Glutamatergic neuron (in vitro differentiated cells): ENCODE results near the gene LTO1. TPM values are rescaled to one million over a fixed set of nuclear protein-coding genes. Genes with fewer than 3 reads are reported as not detected.
A peak's percentile ranks its signal among the peaks of the same experiment; 100 is the strongest.

Experiments used
- DNase-seq: peaks from one replicate; pipeline ENCODE4 v3.0.0; 2022
- H3K27ac Mint-ChIP-seq: one replicate; pipeline ENCODE4 v1.8.0; 2020; ENCODE audit warnings: mild to moderate bottlenecking, mixed read lengths, inconsistent platforms; ENCODE audit not compliant: unreplicated experiment
- H3K27me3 Mint-ChIP-seq: one replicate; pipeline ENCODE4 v1.8.0; 2020; ENCODE audit warnings: mild to moderate bottlenecking, moderate library complexity, mixed read lengths, inconsistent platforms; ENCODE audit not compliant: unreplicated experiment
- H3K36me3 Mint-ChIP-seq: one replicate; pipeline ENCODE4 v1.8.0; 2020; ENCODE audit warnings: mild to moderate bottlenecking, mixed read lengths, inconsistent platforms; ENCODE audit not compliant: unreplicated experiment
- H3K4me1 Mint-ChIP-seq: one replicate; pipeline ENCODE4 v1.8.0; 2020; ENCODE audit warnings: mild to moderate bottlenecking, low read depth, mixed read lengths, inconsistent platforms; ENCODE audit not compliant: unreplicated experiment
- H3K4me3 Mint-ChIP-seq: one replicate; pipeline ENCODE4 v1.8.0; 2020; ENCODE audit warnings: mild to moderate bottlenecking, mixed read lengths, inconsistent platforms; ENCODE audit not compliant: unreplicated experiment
- H3K9me3 Mint-ChIP-seq: one replicate; pipeline ENCODE4 v1.8.0; 2020; ENCODE audit warnings: mild to moderate bottlenecking, moderate library complexity, mixed read lengths, inconsistent platforms; ENCODE audit not compliant: unreplicated experiment
- CTCF ChIP-seq: fragments of 200-600 bp; sonication (generic); IDR thresholded peaks from one replicate; pipeline ENCODE4 v1.5.0; 2021; ENCODE audit not compliant: partially characterized antibody, unreplicated experiment
- total RNA-seq: library from RNA; stranded (reverse); fragmentation: NEBNext Ultra II Directional; extraction: Animal tissue kit (Norgen Biotek cat#: 25700); gene quantifications from one replicate; pipeline ENCODE4 v1.2.1, GENCODE V29; 2021; ENCODE audit not compliant: unreplicated experiment

Gene LTO1
- total RNA-seq, 1 donor from 2014 or later: 38.1 TPM

DNA sequence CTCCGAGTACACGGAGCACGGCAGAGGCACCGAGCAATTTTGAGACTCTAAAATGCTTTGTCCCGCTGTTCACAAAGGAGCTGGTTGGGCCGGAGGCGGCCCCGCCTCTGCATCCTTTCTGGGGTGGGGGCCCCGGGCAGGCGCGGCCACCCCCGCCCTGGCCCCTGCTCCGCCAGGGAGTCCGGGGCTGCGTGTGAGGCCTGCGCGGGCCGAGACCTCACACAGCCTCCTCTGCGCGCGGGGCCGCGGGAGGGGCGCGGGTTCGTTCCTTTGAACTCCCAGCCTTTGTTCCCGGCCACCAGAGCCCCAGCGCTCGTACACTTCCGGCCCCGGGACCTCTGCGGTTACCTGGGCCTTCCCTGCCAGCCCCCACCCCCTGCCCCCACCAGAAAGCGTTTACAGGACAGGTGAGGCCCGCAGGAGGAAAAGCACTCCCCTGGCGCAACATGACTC is 27.1 kb upstream of the LTO1 start:
- no peak for TF ChIP-seq CTCF
- DNase-seq: no peak
- no peak overlapping the region for H3K4me3 Mint-ChIP-seq
- H3K9me3 Mint-ChIP-seq: no peaks in the 10 kb centered on the region
- no peaks in the 10 kb centered on the region for H3K36me3 Mint-ChIP-seq
- peaks cover 29% of the 10 kb centered on the region for H3K4me1 Mint-ChIP-seq
- H3K27ac Mint-ChIP-seq: no peak overlapping the region
- H3K27me3 Mint-ChIP-seq: peaks cover 6% of the 10 kb centered on the region

GRCh38 chr11:69700278-69701140 is 25.4 kb upstream of the LTO1 start:
- Mint-ChIP-seq H3K27ac (peak overlapping the region; percentile 94), H3K27me3 (peaks cover 9% of the 10 kb centered on the region), H3K4me1 (peaks cover 32% of the 10 kb centered on the region), H3K9me3 (no peaks in the 10 kb centered on the region), H3K36me3 (no peaks in the 10 kb centered on the region), H3K4me3 (peak overlapping the region; percentile 64)
- no peak for TF ChIP-seq CTCF
- DNase-seq: peak; percentile 85

DNA sequence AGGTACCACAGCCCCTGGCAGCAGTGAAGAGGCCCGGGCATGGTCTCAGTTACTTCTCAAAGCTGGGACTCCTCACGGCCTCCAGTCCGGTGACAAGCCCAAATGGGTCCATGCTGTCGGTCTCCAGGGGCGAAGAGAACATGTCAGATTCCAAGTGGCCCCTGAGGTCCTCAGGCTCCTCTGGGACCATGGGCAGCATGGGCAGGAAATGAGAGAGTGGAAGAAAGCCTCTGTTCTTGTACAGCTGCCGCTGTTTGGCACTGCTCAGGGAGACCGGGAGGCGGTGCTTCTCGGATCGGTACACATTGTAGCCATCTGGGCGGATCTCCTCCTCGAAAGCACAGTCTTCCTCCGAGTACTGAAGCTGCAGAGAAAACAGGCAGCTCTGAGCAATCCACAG is 24.1 kb upstream of the LTO1 start:
- no peak for TF ChIP-seq CTCF
- Mint-ChIP-seq H3K36me3 (no peaks in the 10 kb centered on the region), H3K4me1 (peaks cover 37% of the 10 kb centered on the region), H3K4me3 (no peak overlapping the region), H3K27me3 (peaks cover 8% of the 10 kb centered on the region), H3K27ac (peak overlapping the region; percentile 79), H3K9me3 (no peaks in the 10 kb centered on the region)
- peak; percentile 62 for DNase-seq

DNA sequence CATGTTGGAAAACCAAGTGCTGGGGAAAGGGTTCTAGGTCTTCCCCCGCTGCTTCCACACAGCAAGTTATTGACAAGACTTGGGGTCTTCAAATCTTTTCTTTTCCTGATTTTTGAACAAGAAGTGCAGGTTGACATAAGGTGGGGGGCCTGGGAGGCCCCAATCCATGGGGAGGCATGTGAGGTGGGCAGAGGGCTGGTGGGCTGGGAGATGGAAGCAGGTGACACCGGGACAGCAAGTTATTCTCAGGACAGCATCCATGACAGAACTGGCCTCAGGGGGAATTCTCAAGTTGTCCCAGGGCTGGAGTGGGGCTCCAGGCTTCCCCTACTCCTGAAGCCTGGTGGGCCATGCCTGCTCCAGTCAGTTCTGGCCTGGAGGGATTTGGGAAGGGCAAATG is 23.2 kb upstream of the LTO1 start:
- DNase-seq: no peak
- Mint-ChIP-seq H3K27ac (peak overlapping the region; percentile 52), H3K4me1 (peaks cover 37% of the 10 kb centered on the region), H3K9me3 (no peaks in the 10 kb centered on the region), H3K36me3 (no peaks in the 10 kb centered on the region), H3K4me3 (no peak overlapping the region), H3K27me3 (peaks cover 8% of the 10 kb centered on the region)
- no peak for TF ChIP-seq CTCF

- no peak overlapping the region for H3K27ac Mint-ChIP-seq
- H3K9me3 Mint-ChIP-seq: no peaks in the 10 kb centered on the region
- H3K36me3 Mint-ChIP-seq: no peaks in the 10 kb centered on the region
- peaks cover 37% of the 10 kb centered on the region for H3K4me1 Mint-ChIP-seq
- H3K27me3 Mint-ChIP-seq: peaks cover 7% of the 10 kb centered on the region
- TF ChIP-seq CTCF: no peak
- H3K4me3 Mint-ChIP-seq: no peak overlapping the region
- DNase-seq: no peak
These were observed 22.7 kb upstream of the LTO1 start for GRCh38 chr11:69697861-69698260.
